Measurements from ENCODE around the gene NTPCR.
"Not testable (repeated sequence)": the region's sequence is repeated elsewhere in the genome, so short reads cannot be mapped to it uniquely, and the experiment has no call there.

Gene NTPCR

DNA sequence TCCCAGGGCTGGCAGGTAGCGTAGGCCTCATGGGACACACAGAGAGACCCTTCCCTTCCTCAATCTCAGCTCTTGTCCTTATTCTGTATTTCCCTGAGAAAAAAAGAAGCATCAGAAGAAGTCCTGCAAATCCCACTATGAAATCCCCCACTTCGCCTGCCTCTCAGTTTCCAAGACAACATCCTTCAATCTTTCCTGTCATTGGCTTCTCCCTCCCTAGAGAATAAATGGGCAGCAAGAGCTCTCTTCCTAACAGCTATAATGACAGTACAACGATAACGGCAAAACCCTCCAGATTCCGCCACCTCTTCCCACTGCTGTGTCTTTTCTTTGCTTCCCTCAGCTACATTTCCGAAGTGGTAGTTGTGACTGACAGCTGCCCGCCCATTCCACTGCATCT, 41.6 kb upstream of the NTPCR start:
- H3K9ac ChIP-seq: no peak overlapping the region
- H3K4me2 ChIP-seq: no peak overlapping the region
- H2AFZ ChIP-seq (ENCODE audit: low read depth): no peak overlapping the region
- no peaks in the 10 kb centered on the region for H4K20me1 ChIP-seq (ENCODE audit: insufficient read depth)
- H3K27ac ChIP-seq: no peak overlapping the region
- H3K36me3 ChIP-seq (ENCODE audit: insufficient read depth): no peaks in the 10 kb centered on the region
- no peaks in the 10 kb centered on the region for H3K79me2 ChIP-seq (ENCODE audit: insufficient read depth, low read depth)
- TF ChIP-seq, protein P1, sequence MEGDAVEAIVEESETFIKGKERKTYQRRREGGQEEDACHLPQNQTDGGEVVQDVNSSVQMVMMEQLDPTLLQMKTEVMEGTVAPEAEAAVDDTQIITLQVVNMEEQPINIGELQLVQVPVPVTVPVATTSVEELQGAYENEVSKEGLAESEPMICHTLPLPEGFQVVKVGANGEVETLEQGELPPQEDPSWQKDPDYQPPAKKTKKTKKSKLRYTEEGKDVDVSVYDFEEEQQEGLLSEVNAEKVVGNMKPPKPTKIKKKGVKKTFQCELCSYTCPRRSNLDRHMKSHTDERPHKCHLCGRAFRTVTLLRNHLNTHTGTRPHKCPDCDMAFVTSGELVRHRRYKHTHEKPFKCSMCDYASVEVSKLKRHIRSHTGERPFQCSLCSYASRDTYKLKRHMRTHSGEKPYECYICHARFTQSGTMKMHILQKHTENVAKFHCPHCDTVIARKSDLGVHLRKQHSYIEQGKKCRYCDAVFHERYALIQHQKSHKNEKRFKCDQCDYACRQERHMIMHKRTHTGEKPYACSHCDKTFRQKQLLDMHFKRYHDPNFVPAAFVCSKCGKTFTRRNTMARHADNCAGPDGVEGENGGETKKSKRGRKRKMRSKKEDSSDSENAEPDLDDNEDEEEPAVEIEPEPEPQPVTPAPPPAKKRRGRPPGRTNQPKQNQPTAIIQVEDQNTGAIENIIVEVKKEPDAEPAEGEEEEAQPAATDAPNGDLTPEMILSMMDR (conservative IDR thresholded peaks at IDR 0.05; ENCODE audit: low read depth, low read length): no peak
- no peak overlapping the region for H3K4me3 ChIP-seq (IDR thresholded peaks at IDR 0.05; ENCODE audit: insufficient read depth, low read depth, low read length)
- no peaks in the 10 kb centered on the region for H3K4me1 ChIP-seq (ENCODE audit: low read depth, poor library complexity, severe bottlenecking)
- H3K27me3 ChIP-seq (ENCODE audit: insufficient read depth, low read depth): no peaks in the 10 kb centered on the region

DNA sequence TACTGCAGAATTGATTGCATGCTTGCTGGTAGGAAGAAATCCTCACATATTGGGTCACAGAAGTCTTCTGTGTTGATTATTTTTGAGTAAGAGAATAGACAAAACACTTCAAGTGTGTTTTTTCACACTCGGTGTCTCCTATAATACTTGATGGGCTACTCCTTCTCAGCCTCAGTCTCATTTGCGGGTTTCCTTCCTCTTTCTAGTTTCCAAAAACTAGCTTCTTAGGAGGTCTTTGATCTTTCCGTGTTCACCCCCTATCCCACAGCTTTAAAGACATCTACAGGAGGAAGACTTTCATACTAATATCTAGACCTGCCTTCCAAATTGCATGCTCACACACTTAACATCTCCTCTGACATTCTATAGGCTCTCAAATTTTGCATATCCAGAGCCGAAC, 40.7 kb upstream of the NTPCR start:
- H3K4me3 ChIP-seq (IDR thresholded peaks at IDR 0.05; ENCODE audit: insufficient read depth, low read depth, low read length): no peak overlapping the region
- H3K27ac ChIP-seq: no peak overlapping the region
- H3K4me2 ChIP-seq: no peak overlapping the region
- no peaks in the 10 kb centered on the region for H3K4me1 ChIP-seq (ENCODE audit: low read depth, poor library complexity, severe bottlenecking)
- H3K36me3 ChIP-seq (ENCODE audit: insufficient read depth): no peaks in the 10 kb centered on the region
- no peaks in the 10 kb centered on the region for H3K27me3 ChIP-seq (ENCODE audit: insufficient read depth, low read depth)
- H3K79me2 ChIP-seq (ENCODE audit: insufficient read depth, low read depth): no peaks in the 10 kb centered on the region
- H4K20me1 ChIP-seq (ENCODE audit: insufficient read depth): no peaks in the 10 kb centered on the region
- no peak overlapping the region for H3K9ac ChIP-seq
- TF ChIP-seq, protein P1 (conservative IDR thresholded peaks at IDR 0.05; ENCODE audit: low read depth, low read length): no peak
- H2AFZ ChIP-seq (ENCODE audit: low read depth): no peak overlapping the region

DNA sequence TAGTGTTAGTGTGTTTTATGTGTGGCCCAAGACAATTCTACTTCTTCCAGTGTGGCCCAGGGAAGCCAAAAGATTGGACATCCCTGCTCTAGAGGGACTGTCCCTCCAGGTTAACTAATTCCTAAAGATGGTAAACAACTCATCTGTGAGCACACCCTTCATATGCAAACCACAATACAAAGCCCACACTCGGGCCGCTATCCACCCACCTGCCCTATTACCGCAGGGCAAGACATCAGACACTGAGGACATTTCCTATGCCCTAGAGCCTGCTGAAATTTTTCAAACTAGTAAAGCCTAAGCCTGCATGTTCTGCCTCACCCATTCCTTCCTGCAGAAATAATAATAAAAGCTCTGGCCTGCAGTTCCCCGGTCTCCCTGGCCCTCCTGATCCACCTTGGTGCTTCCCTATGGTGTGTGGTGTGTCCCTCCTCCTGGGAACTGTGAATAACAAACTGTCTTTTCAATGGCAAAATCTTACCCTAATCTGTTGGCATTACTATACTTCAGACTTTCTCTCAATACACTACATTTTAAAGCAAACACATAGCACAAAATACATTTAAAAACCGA, 39.3 kb upstream of the NTPCR start:
- Histone ChIP-seq H2AFZ (ENCODE audit: low read depth) (no peak overlapping the region), H3K9ac (no peak overlapping the region), H3K27ac (no peak overlapping the region), H3K79me2 (ENCODE audit: insufficient read depth, low read depth) (no peaks in the 10 kb centered on the region), H3K4me3 (IDR thresholded peaks at IDR 0.05; ENCODE audit: insufficient read depth, low read depth, low read length) (no peak overlapping the region), H3K36me3 (ENCODE audit: insufficient read depth) (no peaks in the 10 kb centered on the region), H3K4me2 (no peak overlapping the region), H3K27me3 (ENCODE audit: insufficient read depth, low read depth) (no peaks in the 10 kb centered on the region), H3K4me1 (ENCODE audit: low read depth, poor library complexity, severe bottlenecking) (no peaks in the 10 kb centered on the region), H4K20me1 (ENCODE audit: insufficient read depth) (no peaks in the 10 kb centered on the region)
- TF ChIP-seq, protein P1 (conservative IDR thresholded peaks at IDR 0.05; ENCODE audit: low read depth, low read length): no peak

DNA sequence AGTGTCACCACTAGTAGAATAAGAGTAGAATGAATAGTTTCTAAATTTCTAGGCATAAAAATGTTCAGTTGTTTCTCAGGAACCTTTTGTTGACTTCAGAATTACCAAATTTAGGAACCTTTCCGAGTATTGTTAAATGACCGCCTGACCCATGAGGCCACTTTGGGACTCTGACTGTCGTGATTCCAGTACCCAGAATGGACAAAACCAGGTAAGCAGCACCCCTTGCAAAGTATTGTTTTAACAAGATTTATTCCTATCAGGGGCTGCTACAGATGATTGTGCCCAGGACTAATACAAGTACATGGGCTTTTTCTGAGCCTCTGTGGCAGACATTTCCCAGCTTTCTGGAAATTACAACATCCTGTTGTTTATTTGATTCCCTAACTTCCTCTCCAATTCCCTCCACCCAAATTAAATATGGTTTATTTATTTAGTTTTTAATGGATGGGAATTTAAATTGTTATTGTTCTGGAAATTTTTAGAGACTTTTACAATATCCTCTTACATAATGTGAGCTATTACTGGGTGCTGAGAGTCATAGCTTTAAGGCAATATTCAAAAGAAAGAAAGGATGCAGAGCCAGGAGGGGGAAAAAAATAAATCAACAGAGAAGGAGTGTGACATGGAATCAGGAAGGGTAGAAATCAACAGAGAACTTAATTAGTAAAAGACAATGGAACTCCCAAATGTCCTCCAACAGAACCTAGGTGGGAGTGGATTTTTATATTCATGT, 37.4 kb upstream of the NTPCR start:
- no peak overlapping the region for H3K27ac ChIP-seq
- H3K79me2 ChIP-seq (ENCODE audit: insufficient read depth, low read depth): no peaks in the 10 kb centered on the region
- H3K36me3 ChIP-seq (ENCODE audit: insufficient read depth): no peaks in the 10 kb centered on the region
- H3K4me1 ChIP-seq (ENCODE audit: low read depth, poor library complexity, severe bottlenecking): no peaks in the 10 kb centered on the region
- H3K4me3 ChIP-seq (IDR thresholded peaks at IDR 0.05; ENCODE audit: insufficient read depth, low read depth, low read length): no peak overlapping the region
- no peak overlapping the region for H3K9ac ChIP-seq
- TF ChIP-seq, protein P1 (conservative IDR thresholded peaks at IDR 0.05; ENCODE audit: low read depth, low read length): no peak
- no peak overlapping the region for H3K4me2 ChIP-seq
- H2AFZ ChIP-seq (ENCODE audit: low read depth): no peak overlapping the region
- H4K20me1 ChIP-seq (ENCODE audit: insufficient read depth): no peaks in the 10 kb centered on the region
- no peaks in the 10 kb centered on the region for H3K27me3 ChIP-seq (ENCODE audit: insufficient read depth, low read depth)

DNA sequence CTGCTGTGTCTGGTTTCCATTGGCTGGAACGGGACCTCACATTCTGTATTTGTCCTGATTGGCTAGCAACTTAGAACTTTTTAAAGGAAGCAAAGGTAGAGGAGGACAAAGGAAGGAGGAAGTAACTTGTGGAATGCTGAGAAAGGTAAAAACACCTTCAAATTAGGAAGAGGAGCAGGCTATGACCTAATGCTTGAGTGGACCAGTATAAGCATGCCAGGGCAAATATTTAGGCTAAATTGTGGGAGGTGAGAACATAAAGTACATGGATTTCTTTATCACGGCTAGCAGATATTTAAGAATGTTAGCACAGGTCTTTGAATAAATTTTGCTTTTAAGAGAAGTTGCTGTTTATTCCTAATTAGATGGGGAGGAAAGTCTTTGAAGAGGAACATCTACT, 36.1 kb upstream of the NTPCR start:
- H3K79me2 ChIP-seq (ENCODE audit: insufficient read depth, low read depth); H3K9ac ChIP-seq: not testable (repeated sequence)

More for the DNA sequence above, 36.1 kb upstream of the NTPCR start:
- not testable (repeated sequence) for H4K20me1 ChIP-seq (ENCODE audit: insufficient read depth); H3K27ac ChIP-seq; H3K4me2 ChIP-seq; H2AFZ ChIP-seq (ENCODE audit: low read depth); H3K4me1 ChIP-seq (ENCODE audit: low read depth, poor library complexity, severe bottlenecking); H3K27me3 ChIP-seq (ENCODE audit: insufficient read depth, low read depth); H3K4me3 ChIP-seq (IDR thresholded peaks at IDR 0.05; ENCODE audit: insufficient read depth, low read depth, low read length); H3K36me3 ChIP-seq (ENCODE audit: insufficient read depth)

Measured in KMS-11 (cell line).